Activated T-helper 1 cell treated with Interleukin-2 at 50 U/mL for 16 hours (primary cell): ENCODE data around the gene RAPGEF1.

Experiments used
- DNase-seq: peaks from one replicate; pipeline ENCODE4 v3.0.0-alpha.2; 2020; ENCODE audit warnings: low read depth

The RAPGEF1 gene

DNA sequence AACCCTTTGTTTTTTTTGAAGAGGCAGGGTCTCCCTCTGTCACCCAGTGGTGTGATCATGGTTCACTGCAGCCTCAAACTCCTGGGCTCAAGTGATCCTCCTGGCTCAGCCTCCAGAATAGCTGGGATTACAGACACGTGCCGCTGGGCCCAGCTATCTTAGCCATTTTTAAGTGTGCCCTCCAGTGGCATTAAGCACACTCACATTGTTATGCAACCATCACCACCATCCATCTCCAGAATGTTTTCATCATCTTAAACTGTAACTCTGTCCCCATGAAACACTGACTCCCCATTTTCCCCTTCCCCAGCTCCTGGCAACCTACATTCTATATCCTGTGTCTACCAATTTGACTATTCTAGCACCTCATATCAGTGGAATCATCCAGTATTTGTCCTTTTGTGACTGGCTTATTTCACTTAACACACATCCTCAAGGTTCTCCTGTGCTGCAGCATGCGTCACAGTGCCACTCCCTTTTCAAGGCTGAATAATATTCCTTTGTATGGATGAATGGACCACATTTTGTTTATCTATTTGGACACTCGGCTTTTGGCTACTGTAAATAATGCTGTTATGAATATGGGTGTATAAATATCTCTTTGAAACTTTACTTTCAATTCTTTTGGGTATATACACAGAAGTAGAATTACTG lies 12.5 kb upstream of the RAPGEF1 start:
- no peak for DNase-seq

DNA sequence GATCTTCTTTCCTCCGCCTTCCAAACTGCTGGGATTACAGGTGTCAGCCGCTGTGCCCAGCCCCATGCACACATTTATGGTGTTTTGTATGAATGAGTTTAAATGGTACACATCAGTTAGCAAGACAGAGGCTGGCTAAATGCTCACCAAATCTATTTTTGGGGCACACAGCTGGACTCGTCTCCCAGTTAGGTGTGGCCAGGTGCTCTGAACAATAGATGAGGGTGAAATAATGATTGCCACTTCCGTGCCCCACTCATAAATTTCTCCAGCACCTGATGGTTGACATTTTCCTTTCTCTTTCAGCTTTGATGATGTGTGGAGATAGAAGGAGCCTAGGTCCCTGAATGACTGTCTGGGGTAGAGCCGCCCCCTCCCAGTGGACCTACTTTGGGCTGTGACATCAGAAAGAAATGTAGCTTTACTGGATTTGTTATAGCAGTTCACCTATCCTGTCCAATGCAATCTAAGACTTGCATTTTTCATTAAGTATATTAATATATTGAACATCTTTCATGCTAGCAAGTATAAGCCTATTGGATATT lies 8.6 kb upstream of the RAPGEF1 start:
- no peak for DNase-seq

DNA sequence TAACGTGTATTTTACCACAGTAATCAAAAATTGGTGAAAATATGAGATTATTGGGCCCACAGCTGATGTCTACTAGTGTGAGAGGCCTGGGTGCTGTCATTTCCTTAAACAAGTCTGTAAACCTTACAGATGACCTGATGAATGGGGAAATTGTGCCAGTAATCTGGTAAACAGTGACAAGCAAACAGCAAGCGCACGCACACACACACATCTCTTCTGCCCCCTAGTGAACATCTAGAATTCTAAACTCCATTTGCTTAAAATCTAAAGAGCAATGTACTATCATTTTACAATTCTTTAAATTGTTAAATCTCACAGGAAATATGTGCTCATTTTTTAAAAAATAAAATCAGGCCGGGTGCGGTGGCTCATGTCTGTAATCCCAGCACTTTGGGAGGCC lies 7.5 kb upstream of the RAPGEF1 start:
- no peak for DNase-seq

DNA sequence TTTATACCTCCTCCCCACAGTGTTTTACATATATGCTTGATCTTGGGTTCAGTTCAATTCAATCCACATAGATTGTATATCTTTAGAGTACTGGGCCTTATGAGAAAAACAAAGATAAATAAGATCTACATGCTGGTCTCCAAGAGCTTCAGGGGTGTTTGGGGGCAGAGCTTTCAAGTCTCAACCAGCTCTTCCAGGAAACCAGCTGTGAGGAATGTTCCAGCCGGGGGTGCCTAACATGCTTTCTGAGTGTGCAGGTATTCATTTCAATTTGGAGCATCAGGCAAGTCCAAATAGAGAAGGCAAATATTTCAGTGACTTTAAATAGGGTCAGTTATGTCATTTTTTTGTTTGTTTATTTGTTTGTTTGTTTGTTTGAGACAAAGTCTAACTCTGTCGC lies 5.7 kb upstream of the RAPGEF1 start:
- no peak for DNase-seq

DNA sequence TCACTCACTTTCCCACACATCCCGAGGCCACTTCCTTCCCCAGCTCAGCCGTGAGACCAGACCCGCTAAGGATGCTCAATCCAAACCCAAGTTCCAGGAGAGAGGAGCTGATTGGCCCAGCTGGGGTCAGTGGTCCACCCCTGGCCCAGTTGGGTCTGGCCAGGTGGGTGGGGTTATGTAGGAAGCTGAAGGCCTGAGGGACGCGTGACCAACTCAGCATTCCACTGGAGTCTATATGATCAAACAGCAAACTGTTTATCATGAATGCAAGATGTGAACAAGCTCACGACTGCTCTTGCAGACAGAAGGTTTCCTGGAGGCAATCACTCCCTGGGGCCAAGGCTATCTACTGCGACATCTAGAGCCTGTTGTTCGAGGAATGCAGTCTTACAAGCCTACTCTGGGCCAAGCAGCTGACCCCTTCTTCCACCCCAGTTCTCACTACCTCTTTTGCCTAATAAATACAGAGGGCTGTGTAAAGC lies 4.9 kb upstream of the RAPGEF1 start:
- no peak for DNase-seq

DNA sequence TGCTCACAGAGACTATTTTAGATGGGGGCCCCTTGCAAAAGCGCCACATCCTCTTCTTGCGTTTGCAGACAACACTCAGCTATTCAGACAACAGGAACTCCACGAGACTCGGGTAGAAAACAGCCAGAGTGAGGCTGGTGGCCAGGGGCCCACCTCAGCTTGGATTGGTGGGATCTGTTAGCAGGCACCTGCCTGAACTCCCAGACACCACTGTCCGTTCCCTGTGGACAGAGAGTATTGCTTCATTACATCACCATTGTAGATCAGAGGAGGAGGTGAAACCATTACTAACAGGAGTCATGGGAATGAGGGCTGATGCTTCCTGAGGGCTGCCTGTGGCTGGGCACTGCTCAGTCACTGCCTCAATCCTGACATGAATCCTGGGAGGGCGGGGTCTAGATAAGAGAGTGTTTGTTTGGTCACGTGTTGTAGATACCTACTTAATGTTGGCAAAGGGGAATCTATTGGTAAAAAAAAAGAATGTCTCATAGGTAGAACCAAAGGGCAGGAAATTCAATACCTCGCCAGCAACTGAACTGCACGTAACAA lies 4.4 kb upstream of the RAPGEF1 start:
- no peak for DNase-seq

DNA sequence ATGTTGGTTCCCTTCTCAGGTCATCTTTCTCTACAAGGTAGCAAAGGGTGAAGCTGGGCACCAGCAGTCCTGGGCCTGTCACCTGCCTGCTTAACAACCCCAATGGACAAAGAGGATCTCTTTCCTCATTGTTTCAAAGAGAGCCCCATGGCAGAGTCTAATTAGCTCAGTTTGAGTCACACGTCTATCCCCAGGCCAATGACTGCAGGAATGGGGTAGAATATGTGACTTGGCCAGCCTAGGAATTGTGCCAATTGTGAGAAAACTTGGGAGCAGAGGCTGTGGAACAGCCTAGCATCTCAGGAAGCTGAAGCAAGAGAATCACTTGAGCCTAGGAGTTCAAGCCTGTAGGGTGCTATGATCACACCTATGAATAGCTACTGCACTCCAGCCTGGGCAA lies 3.6 kb upstream of the RAPGEF1 start:
- no peak for DNase-seq

DNA sequence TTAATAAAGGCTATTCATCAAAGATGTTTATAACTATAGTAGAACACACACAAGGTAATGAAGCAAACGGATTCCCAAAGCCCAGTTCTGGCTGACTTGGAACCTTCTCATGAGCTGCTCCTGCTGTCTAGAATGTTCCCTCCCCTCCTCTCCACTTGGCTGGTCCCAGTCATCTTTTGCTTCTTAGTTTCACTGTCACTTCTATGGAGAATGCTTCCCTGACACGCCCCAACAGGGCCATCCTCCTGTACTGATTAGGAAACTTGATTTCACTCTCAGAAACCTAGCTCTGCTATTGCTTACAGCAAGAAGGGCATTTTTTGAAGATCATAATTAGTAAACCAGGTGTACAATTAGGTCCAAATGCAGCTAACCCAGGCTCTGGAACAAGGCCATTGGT lies 3.2 kb upstream of the RAPGEF1 start:
- DNase-seq = no peak

DNA sequence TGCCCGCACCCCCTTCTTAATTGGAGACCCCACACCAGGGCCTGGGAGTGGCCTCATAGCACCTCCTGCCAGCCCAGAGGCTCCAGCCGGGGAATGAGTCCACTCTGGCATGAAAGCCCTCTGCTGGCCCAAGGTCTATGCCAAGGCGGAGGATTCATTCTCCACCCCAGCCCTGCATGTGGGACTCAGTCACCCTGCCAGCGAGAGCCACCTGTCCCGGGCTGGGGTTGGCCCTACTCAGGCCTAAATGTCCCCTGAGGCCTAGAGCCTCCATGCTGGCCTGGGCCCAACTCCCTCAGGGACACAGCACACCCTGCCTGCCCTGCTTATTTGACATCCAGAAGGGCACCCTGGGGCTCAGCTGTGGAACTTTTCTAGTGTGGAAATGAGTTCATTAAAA lies 1.0 kb upstream of the RAPGEF1 start:
- DNase-seq = no peak

DNA sequence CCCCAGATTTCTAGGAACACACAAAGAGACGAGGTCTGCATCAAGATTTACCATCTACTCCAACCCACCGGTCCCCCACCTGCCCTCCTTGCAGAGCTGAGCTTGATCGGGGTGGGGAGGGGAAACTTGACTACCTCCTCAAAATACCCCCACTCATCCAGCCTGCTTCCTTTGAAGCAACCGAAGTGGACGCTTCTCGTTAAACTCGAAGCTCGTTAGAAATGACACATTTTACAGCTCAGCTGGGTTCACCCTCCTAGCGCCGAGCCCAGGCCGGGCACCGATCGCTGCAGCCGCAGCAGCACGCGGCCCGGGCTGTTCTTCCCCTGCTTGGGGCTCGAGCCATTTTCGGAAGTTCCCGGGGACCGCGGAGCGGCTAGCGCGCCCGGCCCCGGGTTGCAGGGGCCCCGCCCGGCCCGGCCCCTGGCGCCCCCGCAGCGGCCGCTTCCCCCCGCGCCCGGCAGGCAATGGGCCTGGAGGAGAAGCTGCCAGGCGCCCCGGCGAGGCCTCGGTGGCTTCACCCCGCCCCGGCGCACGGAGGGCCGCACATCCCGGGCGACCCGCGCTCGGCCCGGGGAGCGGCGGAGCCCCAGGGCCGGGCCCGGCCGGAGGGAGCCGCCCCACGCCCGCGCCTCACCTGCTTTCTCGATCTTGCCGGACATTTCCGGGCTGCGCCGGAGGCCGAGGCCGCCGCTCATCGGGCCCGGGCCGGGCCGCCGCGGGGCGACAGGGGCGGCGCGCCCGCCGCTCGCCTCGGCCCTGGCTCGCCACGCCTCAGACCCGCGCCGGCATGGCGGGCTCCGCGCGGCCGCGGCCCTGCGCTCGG lies 530 bp downstream of the RAPGEF1 start:
- no peak for DNase-seq

DNA sequence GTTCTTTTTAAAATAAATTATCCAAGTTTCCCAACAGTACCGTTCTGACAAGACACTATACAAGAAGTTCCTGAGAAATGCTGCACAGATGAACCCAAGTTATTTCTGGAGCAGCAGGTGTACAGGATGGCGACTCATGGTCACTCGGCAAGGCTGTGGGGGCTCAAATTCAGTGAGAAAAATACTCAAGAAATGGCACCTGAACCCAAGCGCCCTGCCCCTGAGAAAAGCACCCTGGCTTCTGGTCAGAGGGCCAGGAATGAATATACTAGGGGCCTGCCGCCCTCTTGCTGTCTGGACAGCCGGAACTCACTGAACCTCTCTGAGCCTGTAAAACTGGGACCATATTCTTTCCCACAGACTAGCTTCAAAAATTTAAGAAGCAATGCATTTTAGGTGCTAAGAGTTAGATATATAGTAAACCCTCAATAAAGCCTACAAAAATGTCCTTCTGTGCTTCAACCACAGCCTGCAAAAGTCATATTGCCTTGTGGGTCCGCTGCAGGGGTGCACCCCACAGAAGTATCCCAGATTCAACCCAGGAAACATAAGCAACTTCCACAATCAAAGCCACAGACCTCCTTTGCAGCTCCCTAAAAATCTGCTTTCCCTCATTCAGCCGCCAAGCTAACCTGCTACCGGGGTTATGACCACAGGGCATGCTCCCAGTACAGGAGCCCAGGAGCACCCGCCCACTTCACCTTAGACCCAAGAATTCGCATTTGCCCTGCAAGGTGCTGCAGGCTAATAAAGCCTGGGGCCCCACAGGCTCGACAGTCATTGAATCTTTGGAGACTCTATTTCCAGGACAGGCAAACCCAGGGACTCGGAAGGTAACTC lies 1.4 kb downstream of the RAPGEF1 start:
- no peak for DNase-seq

DNA sequence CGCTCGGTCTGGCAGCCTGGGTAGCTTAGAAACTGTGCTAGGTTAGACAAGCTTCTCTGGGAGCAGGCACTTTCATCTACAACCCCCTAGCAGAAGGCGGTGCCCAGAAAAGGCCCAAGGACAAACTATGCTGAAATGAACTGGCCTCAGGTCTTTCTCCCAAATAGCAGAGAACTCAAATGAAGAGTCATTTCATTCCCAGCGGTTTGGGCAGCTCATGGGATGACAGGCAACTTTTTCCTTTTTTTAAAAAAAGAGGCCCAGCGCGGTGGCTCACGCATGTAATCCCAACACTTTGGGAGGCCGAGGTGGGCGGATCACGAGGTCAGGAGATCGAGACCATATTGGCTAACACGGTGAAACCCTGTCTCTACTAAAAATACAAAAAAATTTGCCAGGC lies 2.5 kb downstream of the RAPGEF1 start:
- DNase-seq = no peak

DNA sequence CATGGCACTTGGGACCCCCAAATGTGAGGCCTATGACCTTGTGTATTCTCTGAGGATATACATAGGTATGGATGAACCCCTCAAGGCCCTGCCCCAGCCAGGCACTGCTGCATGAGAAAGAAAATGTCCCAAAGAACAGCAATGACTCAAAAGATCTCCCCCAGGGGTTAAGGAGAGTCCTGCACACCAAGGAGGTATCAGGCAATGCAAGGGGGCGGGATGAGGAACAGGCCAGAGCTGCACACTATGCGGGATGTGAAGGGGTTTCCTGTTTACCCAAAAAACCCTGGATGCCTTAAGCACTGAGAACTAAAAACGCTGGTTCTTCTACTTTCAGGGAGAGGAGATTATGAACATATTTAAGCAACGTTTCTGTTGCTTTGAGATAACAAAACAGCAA lies 3.4 kb downstream of the RAPGEF1 start:
- DNase-seq = no peak

DNA sequence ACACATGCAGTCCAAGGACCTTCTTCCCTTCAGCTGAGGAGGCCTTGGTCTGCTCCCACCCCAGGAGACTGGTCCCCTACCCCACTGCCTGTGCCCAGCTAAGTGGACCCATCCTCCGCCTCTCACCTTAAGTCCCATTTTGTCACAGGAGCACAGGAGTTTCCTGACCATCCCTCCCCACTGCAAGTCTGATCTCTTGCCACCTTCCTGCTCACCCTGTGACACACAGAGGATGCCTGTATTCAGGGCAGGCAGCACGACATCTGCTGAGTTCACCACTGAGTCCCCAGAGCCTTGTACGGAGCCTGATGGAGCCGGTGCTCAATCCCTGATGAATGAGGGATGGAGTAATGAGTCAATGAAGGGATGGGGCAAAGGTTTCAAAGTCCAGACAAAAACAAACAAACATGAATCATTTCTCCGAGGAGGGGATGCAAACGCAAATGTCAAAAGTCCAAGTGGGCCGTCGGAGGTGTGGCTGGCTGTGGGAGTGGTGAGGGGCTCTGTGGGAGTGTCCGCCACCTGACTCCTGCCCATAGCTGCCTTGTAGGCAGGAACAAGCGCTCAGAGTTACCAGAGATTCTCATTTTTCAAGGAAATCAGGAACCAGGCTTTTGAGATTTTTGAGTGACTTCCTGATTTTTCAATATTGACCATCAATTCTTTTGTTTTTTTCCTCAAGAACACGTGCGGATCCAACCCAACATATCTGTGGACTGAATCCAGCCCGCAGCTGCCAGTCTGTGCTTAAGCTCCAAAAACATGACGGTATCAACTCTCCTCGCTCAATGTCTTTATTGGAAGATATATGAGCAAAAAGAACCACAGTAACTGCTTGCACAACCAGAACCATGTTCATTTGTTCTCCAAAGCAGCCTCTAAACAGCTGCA lies 4.4 kb downstream of the RAPGEF1 start:
- DNase-seq = no peak

DNA sequence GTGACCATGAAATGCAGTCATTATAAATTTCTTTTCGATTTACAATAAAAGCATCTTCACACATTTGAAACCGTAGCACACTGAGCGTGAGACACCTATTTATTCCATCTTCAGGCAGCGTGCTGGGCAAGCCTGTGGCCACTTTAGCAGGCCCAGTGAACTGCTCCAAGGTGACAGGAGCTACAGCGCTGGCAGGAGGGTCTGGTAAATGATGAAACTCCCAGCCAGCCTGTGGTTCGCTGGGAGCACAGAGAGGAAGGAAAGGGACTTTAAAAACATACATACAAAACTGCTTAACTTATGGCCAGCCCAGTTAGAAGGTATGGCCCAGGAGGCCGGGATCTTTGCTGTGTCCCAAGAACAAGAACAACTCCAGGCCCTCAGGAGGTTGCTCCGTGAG lies 5.1 kb downstream of the RAPGEF1 start:
- no peak for DNase-seq

DNA sequence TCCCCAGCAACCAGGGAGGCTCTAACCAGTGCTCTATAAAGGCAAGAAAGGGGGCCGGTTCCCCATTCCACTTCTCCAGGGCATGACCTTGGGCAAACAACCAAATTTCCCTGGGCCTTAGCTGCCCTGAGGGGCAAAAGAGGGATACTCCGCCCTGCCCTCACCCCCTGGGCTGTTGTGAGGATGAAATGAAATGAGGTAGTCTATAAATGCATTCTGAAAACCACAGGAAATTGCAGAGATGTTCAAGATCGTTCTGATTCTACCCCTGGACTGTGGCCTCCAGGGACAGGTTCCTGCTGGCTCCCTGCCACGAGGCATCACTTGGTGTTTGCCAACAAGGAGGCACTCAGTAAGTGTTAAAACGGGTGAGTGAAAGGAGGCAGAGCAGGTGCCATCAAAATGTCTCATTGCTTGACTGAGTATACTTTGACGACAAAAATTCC lies 5.7 kb downstream of the RAPGEF1 start:
- no peak for DNase-seq

DNA sequence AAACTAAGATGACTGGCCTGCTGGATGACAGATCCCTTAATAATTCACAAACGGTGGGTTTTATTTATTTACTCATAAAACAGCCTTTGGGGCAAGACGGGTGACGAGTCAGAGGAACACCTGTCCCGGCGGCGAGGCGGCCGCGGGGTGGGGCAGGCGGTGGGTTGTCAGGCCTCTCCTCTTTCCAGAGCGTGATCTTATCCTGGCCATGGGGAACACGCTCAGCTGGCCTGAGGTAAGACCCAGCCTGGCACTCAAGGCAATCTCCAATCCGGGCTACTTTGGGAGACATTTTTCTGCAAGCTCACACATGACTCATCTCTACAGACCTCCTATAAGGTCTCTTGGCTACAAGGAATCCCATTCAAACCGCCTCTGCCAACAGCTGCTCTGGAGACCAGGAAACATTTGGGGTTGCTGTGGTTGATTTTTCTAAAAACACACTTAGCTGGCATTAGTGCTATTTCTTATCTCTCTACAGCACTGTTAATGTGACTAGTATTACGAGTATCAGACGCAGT lies 6.3 kb downstream of the RAPGEF1 start:
- no peak for DNase-seq

DNA sequence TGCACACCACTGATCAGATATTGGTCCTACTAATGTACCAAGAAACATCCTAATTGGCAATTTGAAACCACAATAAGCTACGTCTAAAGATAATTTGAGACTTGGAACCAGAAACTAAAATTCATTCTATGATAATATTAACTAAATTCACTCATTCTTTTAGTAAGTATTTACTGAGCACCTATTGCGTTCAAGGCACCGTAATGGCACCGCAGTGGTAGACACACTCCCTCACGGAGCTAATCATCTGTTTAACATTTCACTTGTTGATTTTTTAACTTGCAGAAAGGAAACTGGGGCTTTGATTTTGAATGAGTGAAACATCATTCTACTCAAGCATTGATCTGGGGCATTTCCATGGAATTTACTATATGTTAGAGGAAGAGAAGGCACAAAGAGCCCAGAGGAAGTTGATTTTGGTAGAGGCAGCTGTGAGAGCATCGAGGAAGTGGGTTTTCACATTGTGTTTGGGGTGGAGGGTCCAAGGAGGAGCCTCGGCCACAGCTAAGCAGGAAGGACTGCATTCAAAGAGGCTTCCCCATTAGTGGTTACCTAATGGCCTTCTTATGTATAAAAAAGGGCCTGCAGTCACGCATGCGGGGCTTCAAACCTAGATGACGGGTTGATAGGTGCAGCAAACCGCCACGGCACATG lies 7.1 kb downstream of the RAPGEF1 start:
- DNase-seq = peak; percentile 44

DNA sequence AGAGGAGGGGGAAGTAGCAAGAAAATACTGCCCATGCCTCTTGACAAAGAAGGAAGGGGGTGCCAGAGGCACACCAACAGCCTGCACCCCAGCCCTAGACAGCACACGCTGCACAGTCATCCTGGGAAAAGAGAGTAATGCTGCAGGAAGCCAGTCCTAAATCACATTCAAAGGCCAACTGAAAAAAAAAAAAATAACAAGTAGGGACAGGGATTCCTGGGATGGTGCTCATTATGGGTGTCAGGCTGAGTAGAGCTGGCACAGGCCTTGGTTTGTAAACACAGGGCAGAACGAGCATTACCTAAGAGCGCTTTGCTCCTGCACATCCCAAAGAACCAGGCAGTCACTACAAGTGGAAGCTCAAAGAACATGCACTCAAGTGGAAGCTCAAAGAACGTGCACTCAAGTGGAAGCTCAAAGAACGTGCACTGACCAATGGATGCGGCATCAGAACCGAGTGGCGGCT lies 7.8 kb downstream of the RAPGEF1 start:
- no peak for DNase-seq

DNA sequence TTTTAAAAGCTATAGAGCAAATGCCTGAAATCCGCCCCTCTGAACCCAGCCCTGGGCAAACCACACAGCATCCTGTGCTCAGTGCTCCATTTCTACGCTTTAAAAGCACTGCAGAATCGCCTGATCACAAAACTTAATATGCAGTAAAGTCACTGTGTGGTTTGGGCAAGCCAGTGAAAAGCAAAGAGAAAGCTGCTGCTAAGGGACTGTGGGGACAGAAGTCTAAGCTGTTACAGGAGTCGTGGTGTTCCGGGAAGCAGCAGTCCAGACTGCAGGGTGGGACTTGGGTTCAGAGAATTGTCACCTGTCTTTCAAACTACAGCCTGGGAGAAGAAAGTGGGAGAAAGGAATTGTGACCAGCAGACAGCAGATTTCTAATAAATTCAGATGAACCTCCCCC lies 8.2 kb downstream of the RAPGEF1 start:
- no peak for DNase-seq
